Ovary (tissue), 9 donors: ENCODE data around the gene HOXA11. TPM values are rescaled to one million over a fixed set of nuclear protein-coding genes. Genes with fewer than 3 reads are reported as not detected.

Experiments used
- DNase-seq, 5 donors: peaks; one replicate each; pipeline ENCODE4 v3.0.0-alpha.2; 2019 to 2020
- H3K27ac ChIP-seq, 2 donors: fragments of 200-600 bp; one replicate each; pipeline versions ENCODE4 v1.5.1 to v1.8.0; 2019 to 2022
- H3K27me3 ChIP-seq: fragments of 200-600 bp; one replicate; pipeline ENCODE4 v1.8.0; 2022
- H3K36me3 ChIP-seq: fragments of 200-600 bp; sonication (generic); one replicate; pipeline ENCODE4 v1.5.1; 2019
- H3K4me1 ChIP-seq: one replicate; pipeline ENCODE4 v1.8.1; 2013; ENCODE audit warnings: mild to moderate bottlenecking, moderate library complexity; ENCODE audit not compliant: insufficient read depth
- H3K4me3 ChIP-seq: fragments of 200-600 bp; sonication (generic); one replicate; pipeline ENCODE4 v1.5.1; 2017
- H3K9me3 ChIP-seq, 2 donors: fragments of 200-600 bp in 1 of 2; sonication (generic) in 1 of 2; one replicate each; pipeline versions ENCODE4 v1.5.1 to v1.8.1; 2013 to 2019; ENCODE audit warnings: mild to moderate bottlenecking in 1 of 2, moderate library complexity in 1 of 2
- CTCF ChIP-seq, 3 donors: fragments of 450-650 bp in 2 of 3; fragments of 200-600 bp in 1 of 3; IDR thresholded peaks; one replicate each; pipeline versions ENCODE4 v1.5.1 to v1.8.0; 2016 to 2022; ENCODE audit warnings: antibody characterized with exemption in 3 of 3, mild to moderate bottlenecking in 1 of 3
- EP300 ChIP-seq: sonication (generic); formaldehyde crosslinking; IDR thresholded peaks from one replicate; pipeline ENCODE4 v1.6.1; 2017; ENCODE audit warnings: antibody characterized with exemption
- POLR2A ChIP-seq: fragments of 450-650 bp; IDR thresholded peaks from one replicate; pipeline ENCODE4 v1.6.1; 2017; ENCODE audit warnings: antibody characterized with exemption, mild to moderate bottlenecking, moderate library complexity
- whole genome bisulfite sequencing, 3 donors: extraction: QIAGEN DNeasy Blood & Tissue Kit in 1 of 3; methylation state at CpG; one replicate each; pipeline versions ENCODE4 v1.1.5 to v1.1.7; 2013 to 2017; 5-methylcytosine and 5-hydroxymethylcytosine counted together
- intact Hi-C, 4 donors: fragments of 100-400 bp; cut with DNase I; formaldehyde crosslinking; loops; one replicate each; pipeline versions ENCODE4 v1.11.0 to v1.15.1; 2022 to 2023
- polyA plus RNA-seq, 2 donors: library from polyadenylated mRNA; stranded (reverse); fragments of 200-250 nt in 1 of 2; fragments of 350-450 nt in 1 of 2; fragmentation: Illumina TruSeq in 1 of 2; extraction: RNeasy Lipid Tissue Mini Kit (QIAGEN cat#74804) in 1 of 2; gene quantifications; one replicate each; pipeline ENCODE4 v1.2.3, GENCODE V29; 2013 to 2014
- total RNA-seq, 7 donors: library from RNA; depleted of rRNA in 2 of 7; stranded (reverse); fragments of >200 nt in 2 of 7; fragmentation: NEBNext Ultra II Directional in 3 of 7; extraction: Animal tissue kit (Norgen Biotek cat#: 25700) in 3 of 7; gene quantifications; one replicate each; pipeline versions ENCODE4 v1.1.0 to v1.2.4, GENCODE V29; 2016 to 2023
- donor health status: DM: no; HTN: no; CAD: no; lungs with moderate emphysema.
- donor health status: DM: no; HTN: no; CAD: no.
- donor health status: Bipolar disorder and iron deficiency.
- donor health status: DM: yes; HTN: yes; CAD: no.
- donor health status: DM: no; HTN: no; CAD: no.
- donor health status: DM: yes; HTN: yes; CAD: no.

The HOXA11 gene
- total and polyA plus RNA-seq, 9 donors = 0.11 to 2.0 (median 0.91) TPM; not detected in 3

- Histone ChIP-seq H3K27me3 (no peaks in the 10 kb centered on the region), H3K9me3 (no peaks in the 10 kb centered on the region), H3K27ac (no peak overlapping the region), H3K4me3 (no peak overlapping the region), H3K4me1 (peaks cover 3% of the 10 kb centered on the region), H3K36me3 (no peaks in the 10 kb centered on the region)
- WGBS, 3 donors = 56 to 61% (median 59%) methylated on average over 11 of the region's 11 CpGs
- intact Hi-C loops = loop anchor here in 3 of 4 donors (5.0 to 10.0 kb wide), 4 partner anchors 365 to 887 kb away; no protein-coding TSS in a partner anchor
- DNase-seq = no peak
- TF ChIP-seq POLR2A (no peak), EP300 (no peak)
These were observed 25.0 kb upstream of the HOXA11 start for GRCh38 chr7:27209933-27210440.

DNA sequence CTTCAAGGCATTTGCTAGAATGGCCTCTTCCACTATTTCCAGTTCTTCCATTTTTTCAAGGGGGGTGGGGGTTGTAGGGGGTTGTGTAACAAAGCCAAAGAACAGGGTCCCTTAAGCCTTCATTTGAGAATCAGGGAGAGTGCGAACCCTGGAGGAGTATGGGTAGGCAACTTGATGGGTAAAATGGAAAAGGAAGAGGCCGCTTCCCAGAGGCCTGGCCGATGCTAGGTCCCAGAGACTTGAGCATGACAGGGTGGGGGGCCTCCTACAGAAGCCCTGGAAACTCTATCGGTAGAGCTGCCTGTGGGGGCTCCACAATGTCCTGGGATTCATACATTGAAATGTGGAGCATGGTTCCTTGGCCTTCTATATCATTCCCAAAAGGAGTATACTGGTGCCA lies 24.0 kb upstream of the HOXA11 start:
- Histone ChIP-seq H3K4me3 (no peak overlapping the region), H3K36me3 (no peaks in the 10 kb centered on the region), H3K4me1 (peaks cover 4% of the 10 kb centered on the region), H3K27ac (no peak overlapping the region), H3K9me3 (no peaks in the 10 kb centered on the region), H3K27me3 (no peaks in the 10 kb centered on the region)
- intact Hi-C loops = loop anchor here in 2 of 4 donors (10.0 kb wide), 1 partner anchor 716 kb away; no protein-coding TSS in a partner anchor
- no peak for TF ChIP-seq CTCF (IDR thresholded peaks at IDR 0.05)
- no peak for TF ChIP-seq POLR2A
- TF ChIP-seq EP300 = no peak
- DNase-seq = no peak
- 83 to 92% (median 88%) methylated on average over 4 of the region's 4 CpGs for WGBS, 3 donors

DNA sequence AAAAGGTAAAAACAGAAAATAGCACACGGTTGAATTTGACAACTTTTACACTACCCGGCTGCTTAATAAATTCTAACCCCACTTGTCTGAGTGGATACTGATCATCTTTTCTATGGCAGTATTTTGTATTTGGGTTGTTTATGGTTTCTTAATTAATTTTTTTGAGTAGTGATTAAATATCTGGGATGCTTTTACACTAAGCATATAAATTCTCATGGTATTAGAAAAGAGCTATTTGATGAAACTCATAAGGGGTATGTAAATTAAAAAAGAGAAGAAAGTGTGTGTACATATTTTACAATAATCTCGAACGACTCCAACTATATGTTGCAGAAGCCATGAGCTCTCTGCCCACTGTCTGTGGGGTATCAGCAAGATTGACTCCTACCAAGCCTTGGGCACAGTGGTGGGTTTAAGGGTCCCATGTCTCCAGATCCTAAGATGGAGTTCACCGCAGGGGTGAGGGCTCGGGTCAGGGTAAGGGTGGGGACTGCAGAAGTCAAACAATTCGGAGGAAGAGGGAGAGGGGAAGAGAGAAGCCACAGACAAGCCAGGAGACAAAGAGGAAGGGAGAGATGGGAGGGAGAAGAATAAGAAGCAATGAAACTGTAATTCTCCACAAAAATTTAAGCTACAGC lies 22.4 kb upstream of the HOXA11 start:
- no peak overlapping the region for H3K27ac ChIP-seq
- H3K9me3 ChIP-seq = no peaks in the 10 kb centered on the region
- H3K4me1 ChIP-seq = peaks cover 4% of the 10 kb centered on the region
- WGBS, 3 donors = 62 to 67% (median 65%) methylated on average over 7 of the region's 7 CpGs
- no peaks in the 10 kb centered on the region for H3K27me3 ChIP-seq
- H3K36me3 ChIP-seq = no peaks in the 10 kb centered on the region
- no peak for TF ChIP-seq POLR2A
- TF ChIP-seq CTCF (IDR thresholded peaks at IDR 0.05) = no peak
- TF ChIP-seq EP300 = no peak
- no peak overlapping the region for H3K4me3 ChIP-seq
- no peak for DNase-seq
- intact Hi-C loops = loop anchor here in 2 of 4 donors (10.0 kb wide), 1 partner anchor 717 kb away; no protein-coding TSS in a partner anchor

GRCh38 chr7:27205325-27206280 lies 20.6 kb upstream of the HOXA11 start:
- H3K27ac ChIP-seq = no peak overlapping the region
- intact Hi-C loops = loop anchor here in 2 of 4 donors (10.0 kb wide), 1 partner anchor 719 kb away; no protein-coding TSS in a partner anchor
- no peak for DNase-seq
- H3K27me3 ChIP-seq = no peaks in the 10 kb centered on the region
- no peak for TF ChIP-seq CTCF (IDR thresholded peaks at IDR 0.05)
- no peak for TF ChIP-seq EP300
- no peak for TF ChIP-seq POLR2A
- WGBS, 3 donors = 8 to 12% (median 8%) methylated on average over 52 of the region's 52 CpGs
- no peaks in the 10 kb centered on the region for H3K9me3 ChIP-seq
- peak overlapping the region; percentile 16 for H3K4me3 ChIP-seq
- H3K36me3 ChIP-seq = no peaks in the 10 kb centered on the region
- peaks cover 4% of the 10 kb centered on the region for H3K4me1 ChIP-seq
